Ovary (tissue), 3 donors: ENCODE data around the gene STX11.
"Not testable (repeated sequence)": the region's sequence is repeated elsewhere in the genome, so short reads cannot be mapped to it uniquely, and the experiment has no call there.

Experiments
- CTCF ChIP-seq, 3 donors: fragments of 450-650 bp in 2 of 3; fragments of 200-600 bp in 1 of 3; IDR thresholded peaks; one replicate each; pipeline versions ENCODE4 v1.5.1 to v1.8.0; 2016 to 2022; ENCODE audit warnings: antibody characterized with exemption in 3 of 3, mild to moderate bottlenecking in 1 of 3
- POLR2A ChIP-seq: fragments of 450-650 bp; IDR thresholded peaks from one replicate; pipeline ENCODE4 v1.6.1; 2017; ENCODE audit warnings: antibody characterized with exemption, mild to moderate bottlenecking, moderate library complexity
- donor health status: DM: no; HTN: no; CAD: no.

DNA sequence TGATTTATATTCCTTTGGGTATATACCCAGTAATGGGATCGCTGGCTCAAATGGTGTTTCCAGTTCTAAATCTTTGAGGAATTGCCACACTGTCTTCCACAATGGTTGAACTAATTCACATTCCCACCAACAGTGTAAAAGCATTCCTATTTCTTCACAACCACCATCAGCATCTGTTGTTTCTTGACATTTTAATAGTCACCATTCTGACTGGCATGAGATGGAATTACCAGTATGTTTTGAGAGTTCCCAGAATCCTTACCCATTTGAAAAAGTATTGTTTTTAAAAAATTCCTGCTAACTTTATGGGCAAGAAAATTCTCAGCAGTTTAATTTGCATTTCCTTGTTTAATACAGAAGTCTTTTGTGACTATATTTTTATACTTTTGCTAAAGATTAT is 33.9 kb downstream of the STX11 start:
- TF ChIP-seq POLR2A; CTCF (IDR thresholded peaks at IDR 0.05): not testable (repeated sequence)
